Endothelial cell (in vitro differentiated cells): ENCODE data around the gene UFD1. TPM values are rescaled to one million over a fixed set of nuclear protein-coding genes. Genes with fewer than 3 reads are reported as not detected.
A peak's percentile ranks its signal among the peaks of the same experiment; 100 is the strongest.

Experiments
- DNase-seq: peaks from one replicate; pipeline ENCODE4 v3.0.0; 2021; ENCODE audit warnings: low spot score
- H3K27ac Mint-ChIP-seq: one replicate; pipeline ENCODE4 v1.8.0; 2021; ENCODE audit warnings: mixed read lengths, inconsistent platforms; ENCODE audit not compliant: unreplicated experiment
- H3K27me3 Mint-ChIP-seq: one replicate; pipeline ENCODE4 v1.8.0; 2021; ENCODE audit warnings: mild to moderate bottlenecking, moderate library complexity, mixed read lengths, inconsistent platforms; ENCODE audit not compliant: unreplicated experiment
- H3K36me3 Mint-ChIP-seq: one replicate; pipeline ENCODE4 v1.8.0; 2021; ENCODE audit warnings: mild to moderate bottlenecking, low read depth, mixed read lengths, inconsistent platforms; ENCODE audit not compliant: unreplicated experiment
- H3K4me1 Mint-ChIP-seq: one replicate; pipeline ENCODE4 v1.8.0; 2021; ENCODE audit warnings: mild to moderate bottlenecking, mixed read lengths, inconsistent platforms; ENCODE audit not compliant: unreplicated experiment
- H3K4me3 Mint-ChIP-seq: one replicate; pipeline ENCODE4 v1.8.0; 2021; ENCODE audit warnings: mild to moderate bottlenecking, mixed read lengths, inconsistent platforms; ENCODE audit not compliant: unreplicated experiment
- H3K9me3 Mint-ChIP-seq: one replicate; pipeline ENCODE4 v1.8.0; 2021; ENCODE audit warnings: mixed read lengths, inconsistent platforms; ENCODE audit not compliant: unreplicated experiment
- CTCF ChIP-seq: fragments of 200-600 bp; sonication (generic); IDR thresholded peaks from one replicate; pipeline ENCODE4 v1.5.0; 2021; ENCODE audit warnings: antibody characterized with exemption; ENCODE audit not compliant: unreplicated experiment
- total RNA-seq: library from RNA; stranded (reverse); fragmentation: NEBNext Ultra II Directional; extraction: Animal tissue kit (Norgen Biotek cat#: 25700); gene quantifications from one replicate; pipeline ENCODE4 v1.2.1, GENCODE V29; 2021; ENCODE audit not compliant: unreplicated experiment

The UFD1 gene
- total RNA-seq, 1 donor from 2014 or later = 86.2 TPM

GRCh38 chr22:19405652-19406051 lies 73.3 kb downstream of the UFD1 start:
- DNase-seq = no peak
- Mint-ChIP-seq H3K27me3 (peaks cover 2% of the 10 kb centered on the region), H3K27ac (no peak overlapping the region), H3K36me3 (peaks cover 25% of the 10 kb centered on the region), H3K4me3 (no peak overlapping the region), H3K4me1 (peaks cover 19% of the 10 kb centered on the region), H3K9me3 (no peaks in the 10 kb centered on the region)
- TF ChIP-seq CTCF = no peak

- Mint-ChIP-seq H3K4me3 (no peak overlapping the region), H3K36me3 (peaks cover 30% of the 10 kb centered on the region), H3K27me3 (peaks cover 2% of the 10 kb centered on the region), H3K9me3 (no peaks in the 10 kb centered on the region), H3K27ac (no peak overlapping the region), H3K4me1 (peaks cover 21% of the 10 kb centered on the region)
- no peak for TF ChIP-seq CTCF
- DNase-seq = no peak
Observed at GRCh38 chr22:19405133-19405532, 73.9 kb downstream of the UFD1 start.

GRCh38 chr22:19404676-19405075 lies 74.3 kb downstream of the UFD1 start:
- H3K4me3 Mint-ChIP-seq = no peak overlapping the region
- H3K9me3 Mint-ChIP-seq = no peaks in the 10 kb centered on the region
- H3K4me1 Mint-ChIP-seq = peaks cover 21% of the 10 kb centered on the region
- no peak for DNase-seq
- no peak overlapping the region for H3K27ac Mint-ChIP-seq
- peaks cover 30% of the 10 kb centered on the region for H3K36me3 Mint-ChIP-seq
- peaks cover 2% of the 10 kb centered on the region for H3K27me3 Mint-ChIP-seq
- no peak for TF ChIP-seq CTCF

GRCh38 chr22:19402642-19403191 lies 76.3 kb downstream of the UFD1 start:
- Mint-ChIP-seq H3K4me1 (peaks cover 21% of the 10 kb centered on the region), H3K9me3 (no peaks in the 10 kb centered on the region), H3K36me3 (peaks cover 33% of the 10 kb centered on the region), H3K27ac (no peak overlapping the region), H3K27me3 (peaks cover 2% of the 10 kb centered on the region), H3K4me3 (no peak overlapping the region)
- TF ChIP-seq CTCF = no peak
- DNase-seq = no peak

- DNase-seq = no peak
- Mint-ChIP-seq H3K9me3 (no peaks in the 10 kb centered on the region), H3K4me3 (peak overlapping the region; percentile 1), H3K27ac (peak overlapping the region; percentile 85), H3K27me3 (peaks cover 2% of the 10 kb centered on the region), H3K4me1 (peaks cover 21% of the 10 kb centered on the region), H3K36me3 (peaks cover 26% of the 10 kb centered on the region)
- TF ChIP-seq CTCF = no peak
Observed at GRCh38 chr22:19401483-19401882, 77.5 kb downstream of the UFD1 start.
